ENCODE measurements around the gene TNS2.

DNA sequence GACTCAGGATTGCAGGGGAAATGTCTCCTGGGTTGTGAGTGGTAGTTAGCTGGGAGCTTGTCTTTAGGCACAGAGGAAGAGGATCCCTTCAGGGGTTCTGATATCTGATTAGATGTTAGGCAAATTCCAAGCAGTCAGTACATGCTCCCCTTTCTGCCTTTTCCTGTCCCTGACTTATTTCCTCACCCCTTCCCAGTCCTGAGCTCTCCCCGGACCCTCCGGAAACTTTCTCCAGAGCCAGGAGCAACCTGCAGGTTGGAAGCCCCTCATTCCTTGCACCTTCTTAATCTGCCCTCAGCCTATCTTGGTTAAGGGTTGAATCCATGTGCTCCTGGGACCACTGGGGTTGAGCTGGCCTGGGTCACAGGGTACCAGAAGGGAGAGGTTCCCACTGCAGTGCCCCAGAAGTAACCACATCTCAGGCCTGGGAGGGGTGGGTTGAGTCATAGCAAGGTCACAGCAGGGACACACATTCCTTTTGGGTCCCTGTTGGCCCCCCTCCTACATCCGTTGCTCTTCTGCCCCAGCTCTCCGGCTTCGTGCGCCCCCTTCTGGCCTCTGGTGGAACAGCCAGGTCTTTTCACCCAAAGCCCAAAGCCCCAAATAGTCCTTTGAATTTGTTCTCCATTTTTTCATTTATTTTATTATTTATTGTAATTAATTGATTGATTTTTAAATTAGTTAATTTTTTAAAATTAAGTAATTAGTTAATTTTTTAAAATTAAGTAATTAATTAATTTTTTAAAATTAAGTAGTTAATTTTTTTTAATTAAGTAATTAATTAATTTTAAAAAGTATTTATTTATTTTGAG is 49.4 kb downstream of the TNS2 start:
- TF ChIP-seq POLR2AphosphoS5 (IDR thresholded peaks at IDR 0.05): peak; percentile 84
- TF ChIP-seq, protein P1, sequence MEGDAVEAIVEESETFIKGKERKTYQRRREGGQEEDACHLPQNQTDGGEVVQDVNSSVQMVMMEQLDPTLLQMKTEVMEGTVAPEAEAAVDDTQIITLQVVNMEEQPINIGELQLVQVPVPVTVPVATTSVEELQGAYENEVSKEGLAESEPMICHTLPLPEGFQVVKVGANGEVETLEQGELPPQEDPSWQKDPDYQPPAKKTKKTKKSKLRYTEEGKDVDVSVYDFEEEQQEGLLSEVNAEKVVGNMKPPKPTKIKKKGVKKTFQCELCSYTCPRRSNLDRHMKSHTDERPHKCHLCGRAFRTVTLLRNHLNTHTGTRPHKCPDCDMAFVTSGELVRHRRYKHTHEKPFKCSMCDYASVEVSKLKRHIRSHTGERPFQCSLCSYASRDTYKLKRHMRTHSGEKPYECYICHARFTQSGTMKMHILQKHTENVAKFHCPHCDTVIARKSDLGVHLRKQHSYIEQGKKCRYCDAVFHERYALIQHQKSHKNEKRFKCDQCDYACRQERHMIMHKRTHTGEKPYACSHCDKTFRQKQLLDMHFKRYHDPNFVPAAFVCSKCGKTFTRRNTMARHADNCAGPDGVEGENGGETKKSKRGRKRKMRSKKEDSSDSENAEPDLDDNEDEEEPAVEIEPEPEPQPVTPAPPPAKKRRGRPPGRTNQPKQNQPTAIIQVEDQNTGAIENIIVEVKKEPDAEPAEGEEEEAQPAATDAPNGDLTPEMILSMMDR (IDR thresholded peaks at IDR 0.05): peak; percentile 91 to 97 (median 95)
- TF ChIP-seq POLR2A (IDR thresholded peaks at IDR 0.05): peak; percentile 14

All from prostate gland (tissue), 2 donors.